GM19395 (cell line): ENCODE results near the gene OR2V1.
"Not testable (repeated sequence)": the region's sequence is repeated elsewhere in the genome, so short reads cannot be mapped to it uniquely, and the experiment has no call there.

Source experiments
- ATAC-seq: cut with Tn5 transposase; IDR thresholded peaks from one replicate; pipeline ENCODE4 v1.9.1; 2021; ENCODE audit warnings: mild to moderate bottlenecking, moderate library complexity; ENCODE audit not compliant: unreplicated experiment

The OR2V1 gene

GRCh38 chr5:181129601-181130000 is 1.4 kb downstream of the OR2V1 start:
- ATAC-seq: no peak

GRCh38 chr5:181127907-181128626 is 2.9 kb downstream of the OR2V1 start:
- no peak for ATAC-seq

- no peak for ATAC-seq
Observed at GRCh38 chr5:181127456-181127855, 3.5 kb downstream of the OR2V1 start.

- no peak for ATAC-seq
Observed at GRCh38 chr5:181126841-181127240, 4.1 kb downstream of the OR2V1 start.

GRCh38 chr5:181124526-181124925 is 6.4 kb downstream of the OR2V1 start:
- ATAC-seq: no peak

- no peak for ATAC-seq
Observed at GRCh38 chr5:181121675-181122561, 9.1 kb downstream of the OR2V1 start.

GRCh38 chr5:181120761-181121160 is 10.2 kb downstream of the OR2V1 start:
- no peak for ATAC-seq

GRCh38 chr5:181120306-181120705 is 10.7 kb downstream of the OR2V1 start:
- ATAC-seq: no peak

- no peak for ATAC-seq
Observed at GRCh38 chr5:181119105-181119504, 11.9 kb downstream of the OR2V1 start.

- no peak for ATAC-seq
Observed at GRCh38 chr5:181118369-181118768, 12.6 kb downstream of the OR2V1 start.

GRCh38 chr5:181114844-181115778 is 15.9 kb downstream of the OR2V1 start:
- no peak for ATAC-seq

- ATAC-seq: no peak
Observed at GRCh38 chr5:181114284-181114843, 16.6 kb downstream of the OR2V1 start.

GRCh38 chr5:181113572-181113971 is 17.4 kb downstream of the OR2V1 start:
- ATAC-seq: not testable (repeated sequence)

GRCh38 chr5:181112476-181112875 is 18.5 kb downstream of the OR2V1 start:
- no peak for ATAC-seq

GRCh38 chr5:181111010-181111409 is 20.0 kb downstream of the OR2V1 start:
- ATAC-seq: no peak

- no peak for ATAC-seq
Observed at GRCh38 chr5:181109489-181110013, 21.4 kb downstream of the OR2V1 start.

- no peak for ATAC-seq
Observed at GRCh38 chr5:181108578-181109165, 22.3 kb downstream of the OR2V1 start.

- no peak for ATAC-seq
Observed at GRCh38 chr5:181107699-181108098, 23.3 kb downstream of the OR2V1 start.

- ATAC-seq: no peak
Observed at GRCh38 chr5:181105391-181106025, 25.5 kb downstream of the OR2V1 start.
